Tibial artery (tissue), 4 donors: Measurements from ENCODE around the gene TRAPPC3L.

ENCODE experiments used
- DNase-seq, 2 donors: peaks; one replicate each; pipeline ENCODE4 v3.0.0-alpha.2; 2019
- H3K27ac ChIP-seq, 2 donors: fragments of 200-600 bp; sonication (generic) in 1 of 2; 1 replicate in 1 of 2; 2 replicates in 1 of 2; pipeline ENCODE4 v1.5.1; 2018 to 2019; ENCODE audit warnings: mild to moderate bottlenecking in 1 of 2
- H3K27me3 ChIP-seq, 2 donors: fragments of 200-600 bp; sonication (generic) in 1 of 2; one replicate each; pipeline versions ENCODE4 v1.5.1 to v1.6.0; 2016 to 2019
- H3K36me3 ChIP-seq, 3 donors: fragments of 200-600 bp; sonication (generic) in 2 of 3; one replicate each; pipeline ENCODE4 v1.5.1; 2016 to 2019; ENCODE audit warnings: mild to moderate bottlenecking in 2 of 3
- H3K4me1 ChIP-seq, 4 donors: fragments of 200-600 bp; sonication (generic) in 2 of 4; 1 replicate in 3 of 4; 2 replicates in 1 of 4; pipeline ENCODE4 v1.5.1; 2016 to 2019
- H3K4me3 ChIP-seq, 2 donors: fragments of 200-600 bp; sonication (generic) in 1 of 2; 1 replicate in 1 of 2; 2 replicates in 1 of 2; pipeline ENCODE4 v1.5.1; 2018 to 2019; ENCODE audit warnings: mild to moderate bottlenecking in 2 of 2
- H3K9me3 ChIP-seq, 3 donors: fragments of 200-600 bp; sonication (generic) in 1 of 3; one replicate each; pipeline ENCODE4 v1.5.1; 2016 to 2019
- intact Hi-C: fragments of 100-400 bp; cut with DNase I; formaldehyde crosslinking; loops from one replicate; pipeline ENCODE4 v1.15.0; 2023; ENCODE audit warnings: low total_unique reads
- TF ChIP-seq, protein P1 (sequence below), 2 experiments: fragments of 200-600 bp in 1 of 2; fragments of 450-650 bp in 1 of 2; IDR thresholded peaks; one replicate each; pipeline ENCODE4 v1.5.1; 2017 to 2019; ENCODE audit warnings: antibody characterized with exemption in 2 of 2, mild to moderate bottlenecking in 1 of 2, moderate library complexity in 1 of 2

TRAPPC3L gene

DNA sequence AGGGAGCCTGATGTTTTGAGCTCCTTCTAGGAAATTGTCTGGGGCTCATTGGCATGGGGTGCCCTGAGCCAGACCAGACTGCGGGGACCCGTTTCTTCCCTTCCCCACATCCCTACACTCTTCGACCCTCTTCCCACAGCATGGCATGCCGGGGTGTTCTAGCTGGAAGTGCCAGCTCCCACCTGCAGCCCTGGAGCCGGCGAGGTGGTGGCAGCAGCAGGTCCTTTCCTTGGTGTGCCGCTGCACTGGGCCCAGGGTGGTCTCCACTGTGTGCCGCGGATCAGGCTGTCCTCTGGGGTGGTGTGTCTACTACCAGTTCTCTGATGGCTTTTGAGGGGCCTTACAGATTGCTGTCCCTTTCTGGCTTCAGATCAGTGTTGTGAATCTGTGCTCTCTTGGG is 18.3 kb upstream of the TRAPPC3L start:
- intact Hi-C loops: no loop called here
- Histone ChIP-seq H3K27me3 (no peaks in the 10 kb centered on the region), H3K27ac (no peak overlapping the region), H3K9me3 (no peaks in the 10 kb centered on the region), H3K36me3 (no peaks in the 10 kb centered on the region), H3K4me1 (peaks cover 0 to 5% (median 2%) of the 10 kb centered on the region in 4 donors), H3K4me3 (no peak overlapping the region)
- TF ChIP-seq, protein P1, sequence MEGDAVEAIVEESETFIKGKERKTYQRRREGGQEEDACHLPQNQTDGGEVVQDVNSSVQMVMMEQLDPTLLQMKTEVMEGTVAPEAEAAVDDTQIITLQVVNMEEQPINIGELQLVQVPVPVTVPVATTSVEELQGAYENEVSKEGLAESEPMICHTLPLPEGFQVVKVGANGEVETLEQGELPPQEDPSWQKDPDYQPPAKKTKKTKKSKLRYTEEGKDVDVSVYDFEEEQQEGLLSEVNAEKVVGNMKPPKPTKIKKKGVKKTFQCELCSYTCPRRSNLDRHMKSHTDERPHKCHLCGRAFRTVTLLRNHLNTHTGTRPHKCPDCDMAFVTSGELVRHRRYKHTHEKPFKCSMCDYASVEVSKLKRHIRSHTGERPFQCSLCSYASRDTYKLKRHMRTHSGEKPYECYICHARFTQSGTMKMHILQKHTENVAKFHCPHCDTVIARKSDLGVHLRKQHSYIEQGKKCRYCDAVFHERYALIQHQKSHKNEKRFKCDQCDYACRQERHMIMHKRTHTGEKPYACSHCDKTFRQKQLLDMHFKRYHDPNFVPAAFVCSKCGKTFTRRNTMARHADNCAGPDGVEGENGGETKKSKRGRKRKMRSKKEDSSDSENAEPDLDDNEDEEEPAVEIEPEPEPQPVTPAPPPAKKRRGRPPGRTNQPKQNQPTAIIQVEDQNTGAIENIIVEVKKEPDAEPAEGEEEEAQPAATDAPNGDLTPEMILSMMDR (IDR thresholded peaks at IDR 0.05): no peak
- DNase-seq: no peak

DNA sequence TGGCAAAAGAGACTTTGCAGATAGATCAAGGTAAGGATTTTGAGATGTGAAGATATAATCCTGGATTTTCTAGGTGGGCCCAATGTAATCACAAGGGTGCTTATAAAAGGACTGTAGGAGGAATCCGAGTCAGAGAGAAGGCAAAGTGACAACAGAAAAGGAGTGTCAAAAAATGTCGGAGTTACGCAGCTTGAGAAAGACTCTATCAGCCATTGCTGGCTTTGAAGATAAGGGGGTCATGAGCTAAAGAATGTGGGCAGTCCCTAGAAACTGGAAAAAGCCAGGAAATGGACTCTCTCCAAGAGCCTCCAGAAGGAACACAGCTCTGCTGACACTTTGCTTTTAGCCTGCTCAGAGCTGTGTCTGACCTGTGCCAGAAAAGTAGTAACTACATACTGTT is 17.1 kb upstream of the TRAPPC3L start:
- intact Hi-C loops: no loop called here
- TF ChIP-seq, protein P1 (IDR thresholded peaks at IDR 0.05): no peak
- H3K27ac ChIP-seq: no peak overlapping the region
- H3K4me3 ChIP-seq: no peak overlapping the region
- H3K4me1 ChIP-seq: peaks cover 0 to 9% (median 2%) of the 10 kb centered on the region in 4 donors
- H3K9me3 ChIP-seq: no peaks in the 10 kb centered on the region
- H3K36me3 ChIP-seq: no peaks in the 10 kb centered on the region
- H3K27me3 ChIP-seq: no peaks in the 10 kb centered on the region
- no peak for DNase-seq

DNA sequence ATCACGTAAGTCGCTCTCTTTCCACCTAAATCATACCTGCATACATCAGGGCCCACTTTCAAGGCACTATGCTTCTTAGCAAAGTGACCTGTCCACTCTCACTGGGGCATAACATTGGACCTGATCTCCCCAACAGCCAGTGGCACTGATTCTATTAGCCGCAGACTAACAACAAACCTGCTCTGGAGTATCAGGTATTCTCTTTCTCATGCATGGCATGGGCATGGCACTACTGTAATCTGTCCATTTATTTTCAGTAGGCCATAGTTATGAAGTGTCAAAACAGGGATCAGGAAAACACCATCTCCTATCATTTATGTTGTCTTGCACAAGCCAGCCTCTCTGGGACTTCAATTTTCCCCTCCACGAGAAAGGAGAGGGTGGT is 16.5 kb upstream of the TRAPPC3L start:
- DNase-seq: no peak
- TF ChIP-seq, protein P1 (IDR thresholded peaks at IDR 0.05): no peak
- intact Hi-C loops: no loop called here
- Histone ChIP-seq H3K9me3 (no peaks in the 10 kb centered on the region), H3K4me3 (no peak overlapping the region), H3K36me3 (no peaks in the 10 kb centered on the region), H3K27ac (no peak overlapping the region), H3K27me3 (no peaks in the 10 kb centered on the region), H3K4me1 (peaks cover 0 to 9% (median 2%) of the 10 kb centered on the region in 4 donors)

DNA sequence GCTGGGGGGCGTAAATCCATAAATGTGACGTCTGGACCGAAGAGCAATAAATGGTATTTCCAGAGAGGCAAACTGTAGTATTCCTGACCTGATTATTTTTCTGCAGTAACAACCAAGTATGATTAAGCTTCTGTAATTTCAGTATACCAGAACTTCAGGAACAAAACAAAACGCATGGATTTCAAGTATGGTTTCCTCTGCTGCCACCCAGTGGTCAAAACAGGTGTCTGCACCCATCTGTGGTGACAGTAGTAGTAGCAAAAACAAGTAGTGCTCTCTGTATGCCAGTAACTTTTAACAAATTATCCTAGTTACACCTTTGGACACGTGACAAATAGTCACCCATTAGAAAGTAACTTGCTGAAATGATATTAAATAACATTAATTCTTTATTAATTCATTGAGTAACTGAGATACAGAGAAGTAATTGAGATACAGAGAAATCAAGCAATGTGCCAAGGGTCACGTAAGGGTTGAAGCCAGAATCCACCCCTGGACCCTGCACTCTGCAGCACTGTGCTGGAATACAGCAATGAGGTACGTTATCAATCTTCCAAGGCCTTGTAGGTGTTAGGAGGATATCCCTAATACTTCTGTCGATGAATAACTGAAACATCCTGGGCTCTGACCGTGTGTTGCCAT is 16.0 kb upstream of the TRAPPC3L start:
- H3K4me1 ChIP-seq: peaks cover 0 to 9% (median 2%) of the 10 kb centered on the region in 4 donors
- no peaks in the 10 kb centered on the region for H3K9me3 ChIP-seq
- H3K4me3 ChIP-seq: peak overlapping the region; percentile 20 to 28
- TF ChIP-seq, protein P1 (IDR thresholded peaks at IDR 0.05): peak; percentile 80 to 94
- H3K27me3 ChIP-seq: no peaks in the 10 kb centered on the region
- peak; percentile 81 to 87 for DNase-seq
- H3K27ac ChIP-seq: no peak overlapping the region
- H3K36me3 ChIP-seq: no peaks in the 10 kb centered on the region
- intact Hi-C loops: no loop called here

DNA sequence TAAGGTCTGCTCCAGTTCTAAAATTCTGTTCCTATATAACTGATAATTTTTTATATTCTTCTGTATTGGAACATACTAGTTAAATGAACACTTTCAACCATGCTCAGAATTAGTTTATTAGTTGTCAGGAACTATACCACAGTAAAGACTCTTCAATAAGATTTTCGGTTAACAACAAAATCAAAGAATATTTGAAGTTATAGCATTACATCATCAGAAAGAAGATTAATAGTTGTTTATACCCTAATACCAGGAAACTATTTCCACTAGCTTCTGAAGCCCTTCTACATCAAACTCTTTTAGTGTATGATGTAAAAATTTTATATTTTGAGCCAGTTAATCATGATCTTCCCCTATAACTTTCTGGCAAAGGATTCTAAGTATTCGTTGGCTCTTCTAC is 14.6 kb upstream of the TRAPPC3L start:
- TF ChIP-seq, protein P1 (IDR thresholded peaks at IDR 0.05): no peak
- Histone ChIP-seq H3K4me3 (no peak overlapping the region), H3K4me1 (peaks cover 0 to 6% (median under 1%) of the 10 kb centered on the region in 4 donors), H3K27me3 (no peaks in the 10 kb centered on the region), H3K9me3 (no peaks in the 10 kb centered on the region), H3K36me3 (no peaks in the 10 kb centered on the region), H3K27ac (no peak overlapping the region)
- intact Hi-C loops: no loop called here
- DNase-seq: no peak
